ENCODE results near the gene HYI. TPM values are rescaled to one million over a fixed set of nuclear protein-coding genes. Genes with fewer than 3 reads are reported as not detected.
"Not testable (repeated sequence)": the region's sequence is repeated elsewhere in the genome, so short reads cannot be mapped to it uniquely, and the experiment has no call there.

HYI gene
- total RNA-seq, 1 experiment from 2014 or later = 34.5 TPM

GRCh38 chr1:43463479-43463878 lies 9.7 kb upstream of the HYI start:
- no peaks in the 10 kb centered on the region for H3K27me3 Mint-ChIP-seq (ENCODE audit: insufficient read depth, unreplicated experiment)
- H3K9me3 ChIP-seq = peaks cover 3% of the 10 kb centered on the region; the same call in 1 of the 2 replicates
- TF ChIP-seq CTCF (IDR thresholded peaks at IDR 0.05; ENCODE audit: insufficient read depth in 1 of 2, low read depth in 1 of 2, low read length in 1 of 2, severe bottlenecking in 1 of 2, unreplicated experiment in 1 of 2) = no peak
- intact Hi-C loops (cut with micrococcal nuclease; ENCODE audit: unreplicated experiment) = no loop called here
- no peaks in the 10 kb centered on the region for H3K27me3 ChIP-seq (replicated peaks; ENCODE audit: control insufficient read depth, insufficient read depth, low read length)
- H3K4me1 Mint-ChIP-seq (ENCODE audit: low read depth, unreplicated experiment) = peaks cover 6% of the 10 kb centered on the region
- H3K36me3 ChIP-seq (ENCODE audit: control insufficient read depth, insufficient read depth, low read length) = no peaks in the 10 kb centered on the region
- no peak overlapping the region for H3K27ac Mint-ChIP-seq (ENCODE audit: unreplicated experiment)
- H3K36me3 Mint-ChIP-seq (ENCODE audit: insufficient read depth, unreplicated experiment) = no peaks in the 10 kb centered on the region
- H3K4me3 ChIP-seq (ENCODE audit: low read depth, low read length) = no peak overlapping the region
- H3K9me3 Mint-ChIP-seq (ENCODE audit: unreplicated experiment) = peaks cover 10% of the 10 kb centered on the region
- no peak overlapping the region for H3K4me3 Mint-ChIP-seq (ENCODE audit: unreplicated experiment)
- BruUV-seq (replicated peaks) = no TSS peak
- ChIA-PET POLR2A (no interaction called here), CTCF (no interaction called here)
- DNase-seq = no peak
- peaks cover 15% of the 10 kb centered on the region for H3K4me1 ChIP-seq

GRCh38 chr1:43460988-43461693 lies 7.4 kb upstream of the HYI start:
- Mint-ChIP-seq H3K36me3 (ENCODE audit: insufficient read depth, unreplicated experiment) (no peaks in the 10 kb centered on the region), H3K27ac (ENCODE audit: unreplicated experiment) (no peak overlapping the region), H3K4me1 (ENCODE audit: low read depth, unreplicated experiment) (peaks cover 6% of the 10 kb centered on the region), H3K27me3 (ENCODE audit: insufficient read depth, unreplicated experiment) (no peaks in the 10 kb centered on the region), H3K9me3 (ENCODE audit: unreplicated experiment) (peaks cover 10% of the 10 kb centered on the region), H3K4me3 (ENCODE audit: unreplicated experiment) (no peak overlapping the region)
- POLR2A ChIA-PET = no interaction called here
- CTCF ChIA-PET = no interaction called here
- no TSS peak for BruUV-seq (replicated peaks)
- no peak overlapping the region for H3K4me3 ChIP-seq (ENCODE audit: low read depth, low read length)
- no peak for TF ChIP-seq CTCF (IDR thresholded peaks at IDR 0.05; ENCODE audit: insufficient read depth in 1 of 2, low read depth in 1 of 2, low read length in 1 of 2, severe bottlenecking in 1 of 2, unreplicated experiment in 1 of 2)
- H3K4me1 ChIP-seq = peaks cover 12% of the 10 kb centered on the region
- H3K27me3 ChIP-seq (replicated peaks; ENCODE audit: control insufficient read depth, insufficient read depth, low read length) = no peaks in the 10 kb centered on the region
- no peaks in the 10 kb centered on the region for H3K36me3 ChIP-seq (ENCODE audit: control insufficient read depth, insufficient read depth, low read length)
- intact Hi-C loops (cut with micrococcal nuclease; ENCODE audit: unreplicated experiment) = no loop called here
- no peak for DNase-seq
- no peaks in the 10 kb centered on the region for H3K9me3 ChIP-seq

- H3K36me3 ChIP-seq (ENCODE audit: control insufficient read depth, insufficient read depth, low read length); H3K4me3 ChIP-seq (ENCODE audit: low read depth, low read length); DNase-seq; H3K9me3 Mint-ChIP-seq (ENCODE audit: unreplicated experiment); H3K27me3 ChIP-seq (replicated peaks; ENCODE audit: control insufficient read depth, insufficient read depth, low read length); POLR2A ChIA-PET; H3K27ac Mint-ChIP-seq (ENCODE audit: unreplicated experiment); BruUV-seq (replicated peaks); intact Hi-C loops (cut with micrococcal nuclease; ENCODE audit: unreplicated experiment); H3K27me3 Mint-ChIP-seq (ENCODE audit: insufficient read depth, unreplicated experiment); H3K4me3 Mint-ChIP-seq (ENCODE audit: unreplicated experiment); H3K4me1 ChIP-seq; CTCF ChIA-PET; H3K4me1 Mint-ChIP-seq (ENCODE audit: low read depth, unreplicated experiment); H3K9me3 ChIP-seq: not testable (repeated sequence)
- peaks cover 12% of the 10 kb centered on the region for H3K36me3 Mint-ChIP-seq (ENCODE audit: insufficient read depth, unreplicated experiment)
Observed at GRCh38 chr1:43458379-43458778, 4.6 kb upstream of the HYI start.
